GM19455 (cell line): Measurements from ENCODE around the gene RBBP7.

ENCODE experiments used
- ATAC-seq: cut with Tn5 transposase; IDR thresholded peaks from one replicate; pipeline ENCODE4 v1.9.1; 2021; ENCODE audit not compliant: unreplicated experiment

The RBBP7 gene

GRCh38 chrX:16870095-16870861 lies at the start of gene RBBP7:
RBBP7 (minus strand) TSS chrX:16870362; CDS start chrX:16870053, 309 bp downstream.
- peak; percentile 81 for ATAC-seq

DNA sequence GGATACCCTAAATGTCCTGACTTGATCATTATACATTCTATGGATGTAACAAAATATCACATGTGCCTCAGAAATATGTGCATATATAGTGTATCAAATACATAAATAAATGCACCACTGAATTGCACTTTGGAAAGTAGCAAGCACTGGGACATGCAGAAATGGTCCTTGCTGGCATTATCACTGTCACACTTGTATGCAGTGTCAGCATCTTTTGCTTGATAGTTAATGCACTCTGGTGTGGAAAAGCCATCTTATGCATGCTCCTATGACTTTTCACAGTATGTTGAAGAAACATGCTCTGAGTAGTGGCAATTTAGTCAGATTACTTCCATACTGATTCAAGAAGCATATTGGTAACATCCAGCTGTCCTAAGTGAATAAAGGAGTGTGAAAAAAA lies 48.8 kb upstream of the RBBP7 start:
- no peak for ATAC-seq

- ATAC-seq: no peak
Measured at GRCh38 chrX:16917120-16917519, 47.0 kb upstream of the RBBP7 start.

GRCh38 chrX:16916561-16916960 lies 46.4 kb upstream of the RBBP7 start:
- no peak for ATAC-seq

DNA sequence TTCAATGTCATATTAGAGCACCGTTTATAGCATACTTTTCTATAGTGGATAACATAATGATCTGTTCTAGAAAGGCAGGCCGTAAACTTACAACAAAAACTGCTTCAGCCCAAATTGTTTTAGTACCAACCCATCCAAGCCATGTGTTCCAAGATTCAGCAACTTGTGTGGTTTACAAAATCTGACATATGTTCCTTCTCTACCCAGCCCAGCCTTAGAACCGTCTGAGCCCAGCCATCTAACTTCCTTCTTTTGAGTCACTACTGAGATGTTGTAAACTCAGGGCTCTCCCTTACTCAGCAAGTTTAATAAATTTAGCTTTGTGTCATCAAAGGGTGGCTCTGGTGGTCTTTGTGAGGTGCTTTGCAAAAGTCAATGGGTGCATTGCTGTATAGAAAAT lies 43.9 kb upstream of the RBBP7 start:
- no peak for ATAC-seq

GRCh38 chrX:16910376-16910775 lies 40.2 kb upstream of the RBBP7 start:
- ATAC-seq: no peak

GRCh38 chrX:16903274-16904022 lies 33.3 kb upstream of the RBBP7 start:
- ATAC-seq: peak; percentile 79

DNA sequence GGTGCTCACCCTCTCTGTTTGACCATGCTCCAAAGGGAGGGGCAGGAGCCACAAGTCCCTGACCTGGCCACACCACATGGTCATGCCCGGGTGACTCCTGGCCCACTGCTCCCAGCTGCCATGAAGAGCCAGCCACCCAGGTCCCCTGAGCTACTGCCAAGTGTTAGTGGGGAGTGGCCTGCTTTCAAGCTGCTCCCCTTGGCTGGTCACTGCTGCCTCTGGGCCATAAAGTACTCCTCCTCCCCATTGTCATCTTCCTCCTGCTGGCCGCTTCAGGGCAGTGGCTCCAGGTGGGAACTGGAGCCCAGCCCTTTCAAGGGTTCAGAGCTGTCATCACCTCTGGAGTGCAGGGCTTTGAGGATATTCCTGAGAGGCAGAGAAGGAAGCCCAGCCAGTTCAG lies 27.3 kb upstream of the RBBP7 start:
- no peak for ATAC-seq

- ATAC-seq: no peak
Measured at GRCh38 chrX:16892504-16893362, 22.6 kb upstream of the RBBP7 start.

GRCh38 chrX:16885628-16886027 lies 15.5 kb upstream of the RBBP7 start:
- no peak for ATAC-seq

DNA sequence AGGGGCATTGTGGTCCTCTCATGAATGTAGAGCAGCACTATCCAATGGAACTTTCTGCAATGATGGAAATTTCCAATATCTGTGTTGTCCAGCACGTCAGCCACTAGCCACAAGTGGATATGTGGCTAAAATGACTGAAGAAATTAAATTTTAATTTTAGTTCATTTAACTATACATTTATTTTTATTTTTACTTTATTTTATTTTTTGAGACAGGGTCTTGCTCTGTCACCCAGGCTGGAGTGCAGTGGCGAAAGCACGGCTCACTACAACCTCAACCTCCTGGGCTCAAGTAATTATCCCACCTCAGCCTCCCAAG lies 13.3 kb upstream of the RBBP7 start:
- no peak for ATAC-seq

- peak; percentile 69 for ATAC-seq
Measured at GRCh38 chrX:16882702-16883486, 12.7 kb upstream of the RBBP7 start.

- no peak for ATAC-seq
Measured at GRCh38 chrX:16882169-16882568, 12.0 kb upstream of the RBBP7 start.

- ATAC-seq: no peak
Measured at GRCh38 chrX:16876696-16877095, 6.5 kb upstream of the RBBP7 start.

DNA sequence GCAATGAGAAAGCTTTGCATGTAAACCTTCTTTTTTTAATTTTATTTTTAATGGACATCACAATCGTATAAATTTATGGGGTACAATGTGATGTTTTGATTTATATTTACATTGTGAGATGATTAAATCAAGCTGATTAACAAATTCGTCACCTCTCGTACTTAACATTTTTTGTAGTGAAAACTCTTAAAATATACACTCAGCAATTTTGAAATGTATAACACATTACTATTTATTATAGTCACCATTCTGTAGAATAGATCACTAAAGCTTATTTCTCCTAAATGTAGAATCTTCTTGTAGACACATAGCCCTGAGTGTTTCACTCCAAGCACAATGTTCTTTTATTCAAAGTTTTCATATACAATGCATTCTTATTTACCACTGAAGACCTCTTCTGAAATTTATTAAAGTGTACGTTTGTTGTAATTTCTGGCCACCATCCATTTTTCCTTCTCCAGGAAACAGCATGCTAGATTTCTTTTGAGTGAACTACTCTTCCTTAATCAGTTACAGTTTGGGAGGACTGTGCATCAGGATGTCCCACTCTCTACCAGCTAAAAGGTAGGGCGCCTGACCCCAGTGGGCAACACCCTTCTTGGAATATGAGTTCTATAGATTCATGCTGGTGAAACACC lies 4.4 kb upstream of the RBBP7 start:
- ATAC-seq: no peak

DNA sequence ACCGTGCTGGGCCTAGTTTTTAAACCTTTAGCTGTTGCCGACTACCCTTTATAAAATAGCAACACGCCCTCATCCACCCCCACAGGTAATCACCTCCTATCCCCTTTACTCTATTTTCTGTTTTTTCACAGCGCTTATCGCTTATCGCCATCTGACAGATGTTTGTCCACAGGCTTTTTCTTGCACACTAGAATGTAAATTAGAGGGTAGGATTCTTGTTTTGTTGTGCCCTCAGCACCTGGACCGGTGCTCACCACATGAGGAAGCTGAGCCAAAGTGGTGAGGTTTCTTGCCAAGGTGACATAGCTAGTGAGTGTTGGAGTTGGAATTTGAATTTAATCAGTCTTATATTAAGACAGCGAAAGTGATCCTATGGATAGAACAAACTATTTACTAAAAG lies 2.9 kb upstream of the RBBP7 start:
- no peak for ATAC-seq

- ATAC-seq: peak; percentile 19
Measured at GRCh38 chrX:16870862-16871815, 977 bp upstream of the RBBP7 start.

- peak; percentile 58 for ATAC-seq
Measured at GRCh38 chrX:16869393-16870094, 618 bp downstream of the RBBP7 start.

GRCh38 chrX:16868920-16869319 lies 1.2 kb downstream of the RBBP7 start:
- no peak for ATAC-seq
